ENCODE measurements around the gene FRMD4A. TPM values are rescaled to one million over a fixed set of nuclear protein-coding genes. Genes with fewer than 3 reads are reported as not detected.

Gene FRMD4A
- total and polyA plus RNA-seq, 11 donors, result 12.2 to 58.1 (median 28.1) TPM

DNA sequence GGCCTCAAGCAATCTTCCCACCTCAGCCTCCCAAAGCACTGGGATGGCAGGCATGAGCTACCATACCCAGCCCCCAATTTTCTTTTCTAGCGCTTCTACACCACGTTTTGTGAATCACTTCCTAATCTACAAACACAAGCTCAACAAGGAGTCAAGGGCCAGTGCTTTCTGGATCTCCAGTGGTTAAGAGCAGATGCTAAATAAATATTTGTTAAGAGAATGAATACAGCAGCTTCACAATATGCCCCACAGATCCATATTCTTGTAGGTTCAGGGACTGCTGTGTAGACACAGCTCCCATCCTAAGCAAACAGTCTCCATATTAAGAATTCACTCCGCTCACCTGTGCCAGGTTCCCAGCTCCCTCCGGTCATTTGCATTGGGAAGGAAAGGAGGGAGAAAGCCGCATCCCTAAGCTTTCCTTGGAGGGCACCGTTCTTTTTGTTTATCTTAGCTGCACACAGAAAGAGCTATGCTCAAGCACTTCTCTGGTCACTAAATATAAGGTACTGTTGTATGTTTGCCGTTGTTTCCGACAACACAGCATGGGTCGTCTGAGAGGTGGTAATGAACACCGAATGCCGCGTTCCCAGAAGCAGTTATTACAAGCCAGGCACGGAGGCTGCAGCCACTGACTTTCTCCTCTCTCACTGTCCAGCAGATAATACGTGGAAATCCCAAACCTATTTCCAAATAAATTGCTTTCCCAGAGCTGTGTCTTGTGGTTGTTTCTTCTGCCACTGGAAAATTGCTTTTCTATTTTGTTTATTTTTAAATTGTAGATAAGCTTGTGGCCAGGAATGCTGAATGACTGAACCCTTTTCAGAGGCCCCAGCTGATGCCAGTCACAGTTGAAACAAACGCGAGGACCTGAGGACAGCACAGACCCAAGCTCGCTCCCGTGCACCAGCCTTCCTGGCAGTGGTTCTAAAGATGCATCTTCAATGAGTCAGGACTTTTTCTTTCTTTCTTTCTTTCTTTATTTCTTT is 526.9 kb downstream of the FRMD4A start:
- Histone ChIP-seq H3K27me3 (no peaks in the 10 kb centered on the region), H3K9me3 (no peaks in the 10 kb centered on the region), H3K4me1 (peaks cover 0 to 27% (median 9%) of the 10 kb centered on the region in 12 donors), H3K36me3 (no peaks in the 10 kb centered on the region), H3K27ac (peak overlapping the region in 1 of 12 donors; percentile 22), H3K4me3 (peak overlapping the region in 2 of 12 donors; percentile 11)
- TF ChIP-seq, protein P1, sequence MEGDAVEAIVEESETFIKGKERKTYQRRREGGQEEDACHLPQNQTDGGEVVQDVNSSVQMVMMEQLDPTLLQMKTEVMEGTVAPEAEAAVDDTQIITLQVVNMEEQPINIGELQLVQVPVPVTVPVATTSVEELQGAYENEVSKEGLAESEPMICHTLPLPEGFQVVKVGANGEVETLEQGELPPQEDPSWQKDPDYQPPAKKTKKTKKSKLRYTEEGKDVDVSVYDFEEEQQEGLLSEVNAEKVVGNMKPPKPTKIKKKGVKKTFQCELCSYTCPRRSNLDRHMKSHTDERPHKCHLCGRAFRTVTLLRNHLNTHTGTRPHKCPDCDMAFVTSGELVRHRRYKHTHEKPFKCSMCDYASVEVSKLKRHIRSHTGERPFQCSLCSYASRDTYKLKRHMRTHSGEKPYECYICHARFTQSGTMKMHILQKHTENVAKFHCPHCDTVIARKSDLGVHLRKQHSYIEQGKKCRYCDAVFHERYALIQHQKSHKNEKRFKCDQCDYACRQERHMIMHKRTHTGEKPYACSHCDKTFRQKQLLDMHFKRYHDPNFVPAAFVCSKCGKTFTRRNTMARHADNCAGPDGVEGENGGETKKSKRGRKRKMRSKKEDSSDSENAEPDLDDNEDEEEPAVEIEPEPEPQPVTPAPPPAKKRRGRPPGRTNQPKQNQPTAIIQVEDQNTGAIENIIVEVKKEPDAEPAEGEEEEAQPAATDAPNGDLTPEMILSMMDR (IDR thresholded peaks at IDR 0.05), result no peak
- no peak for TF ChIP-seq POLR2A (IDR thresholded peaks at IDR 0.05)
- WGBS, 4 donors, result 20 to 37% (median 27%) methylated on average over 18 of the region's 18 CpGs
- intact Hi-C loops (cut with DNase I), result no loop called here
- peak in 1 of 5 donors; percentile 45 for DNase-seq
- ATAC-seq, result peak; percentile 37 to 66 (median 56)

GRCh38 chr10:13801907-13802288 is 528.8 kb downstream of the FRMD4A start:
- intact Hi-C loops (cut with DNase I), result no loop called here
- peaks cover 0 to 6% (median 0%) of the 10 kb centered on the region in 9 donors for H3K36me3 ChIP-seq
- DNase-seq (no peak), ATAC-seq (no peak)
- no peak overlapping the region for H3K27ac ChIP-seq
- H3K9me3 ChIP-seq, result no peaks in the 10 kb centered on the region
- no peak overlapping the region for H3K4me3 ChIP-seq
- TF ChIP-seq POLR2A (IDR thresholded peaks at IDR 0.05), result no peak
- TF ChIP-seq, protein P1 (IDR thresholded peaks at IDR 0.05), result no peak
- no peaks in the 10 kb centered on the region for H3K27me3 ChIP-seq
- peaks cover 0 to 21% (median 9%) of the 10 kb centered on the region in 12 donors for H3K4me1 ChIP-seq
- 91 to 92% (median 92%) methylated on average over 2 of the region's 2 CpGs for WGBS, 4 donors

DNA sequence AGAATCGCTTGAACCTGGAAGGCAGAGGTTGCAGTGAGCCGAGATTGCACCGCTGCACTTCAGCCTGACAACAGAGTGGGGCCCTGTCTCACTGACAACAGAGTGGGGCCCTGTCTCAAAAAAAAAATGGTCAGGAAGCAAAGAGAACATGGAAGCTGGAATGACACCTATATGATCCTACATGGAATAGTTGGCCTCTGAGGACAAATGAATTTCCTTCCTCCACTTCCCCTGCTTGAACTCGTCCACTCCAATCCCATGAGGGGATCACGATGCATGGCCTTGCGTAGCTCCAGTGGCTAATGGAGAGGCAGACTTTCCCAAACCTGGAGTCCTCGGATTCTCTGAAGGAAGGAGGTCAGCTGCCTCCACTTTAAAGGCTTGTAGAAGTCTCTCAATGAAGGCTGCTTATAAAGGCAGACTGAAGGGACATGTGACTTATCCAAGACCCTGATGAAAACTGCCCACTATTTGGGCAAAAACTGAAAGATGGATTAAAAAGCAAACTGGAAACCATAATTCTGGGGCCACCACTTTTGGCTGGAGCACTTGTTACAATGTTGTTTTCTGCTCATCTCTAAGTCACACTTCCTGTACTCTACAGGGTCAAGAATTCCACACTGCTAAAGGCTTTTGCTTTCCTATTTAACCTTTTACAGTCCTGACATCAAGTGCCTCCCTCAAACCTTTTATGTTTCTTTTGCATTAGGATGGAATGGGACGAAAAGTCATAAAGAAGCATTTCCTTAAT is 529.4 kb downstream of the FRMD4A start:
- 83 to 94% (median 87%) methylated on average over 8 of the region's 8 CpGs for WGBS, 4 donors

More for the DNA sequence above, 529.4 kb downstream of the FRMD4A start:
- TF ChIP-seq, protein P1 (IDR thresholded peaks at IDR 0.05), result no peak
- TF ChIP-seq POLR2A (IDR thresholded peaks at IDR 0.05), result no peak
- peaks cover 0 to 6% (median 0%) of the 10 kb centered on the region in 9 donors for H3K36me3 ChIP-seq
- H3K4me1 ChIP-seq, result peaks cover 0 to 21% (median 9%) of the 10 kb centered on the region in 12 donors
- ATAC-seq, result no peak
- no peak overlapping the region for H3K27ac ChIP-seq
- H3K9me3 ChIP-seq, result no peaks in the 10 kb centered on the region
- intact Hi-C loops (cut with DNase I), result no loop called here
- no peak overlapping the region for H3K4me3 ChIP-seq
- no peak for DNase-seq
- H3K27me3 ChIP-seq, result no peaks in the 10 kb centered on the region

Data from heart left ventricle (tissue), 16 donors.